Right atrium auricular region (tissue), 2 donors: ENCODE measurements around the gene DUSP9. TPM values are rescaled to one million over a fixed set of nuclear protein-coding genes. Genes with fewer than 3 reads are reported as not detected.
"Not testable (repeated sequence)": the region's sequence is repeated elsewhere in the genome, so short reads cannot be mapped to it uniquely, and the experiment has no call there.

Source experiments
- DNase-seq: peaks from one replicate; pipeline ENCODE4 v3.0.0-alpha.2; 2019; ENCODE audit warnings: low spot score
- H3K27ac ChIP-seq, 2 donors: fragments of 200-600 bp; sonication (generic); 1 replicate in 1 of 2; 2 replicates in 1 of 2; pipeline ENCODE4 v1.5.1; 2016 to 2019
- H3K27me3 ChIP-seq, 2 donors: fragments of 200-600 bp; sonication (generic); one replicate each; pipeline versions ENCODE4 v1.5.1 to v1.6.0; 2017 to 2019
- H3K36me3 ChIP-seq: fragments of 200-600 bp; sonication (generic); one replicate; pipeline ENCODE4 v1.5.1; 2016
- H3K4me1 ChIP-seq, 2 donors: fragments of 200-600 bp; sonication (generic); one replicate each; pipeline versions ENCODE4 v1.5.1 to v1.6.0; 2017 to 2019
- H3K4me3 ChIP-seq, 2 donors: fragments of 200-600 bp; sonication (generic); 1 replicate in 1 of 2; 2 replicates in 1 of 2; pipeline ENCODE4 v1.5.1; 2017 to 2019; ENCODE audit warnings: mild to moderate bottlenecking in 1 of 2, moderate library complexity in 1 of 2
- H3K9me3 ChIP-seq, 2 donors: fragments of 200-600 bp; sonication (generic); one replicate each; pipeline ENCODE4 v1.5.1; 2019
- CTCF ChIP-seq, 2 donors: fragments of 200-600 bp; sonication (generic); IDR thresholded peaks; one replicate each; pipeline ENCODE4 v1.5.1; 2019; ENCODE audit warnings: antibody characterized with exemption in 2 of 2
- total RNA-seq, 2 donors: library from RNA; depleted of rRNA; stranded (reverse); fragments of >200 nt; gene quantifications; one replicate each; pipeline ENCODE4 v1.1.0, GENCODE V29; 2016

Gene DUSP9
- total RNA-seq, 2 donors from 2014 or later = not detected

GRCh38 chrX:153601511-153602110 is 45.4 kb upstream of the DUSP9 start:
- peaks cover 0 to 15% of the 10 kb centered on the region in 2 donors for H3K4me1 ChIP-seq
- no peaks in the 10 kb centered on the region for H3K27me3 ChIP-seq
- H3K4me3 ChIP-seq = no peak overlapping the region
- H3K36me3 ChIP-seq = no peaks in the 10 kb centered on the region
- no peak overlapping the region for H3K27ac ChIP-seq
- no peak for TF ChIP-seq CTCF (IDR thresholded peaks at IDR 0.05)
- DNase-seq = no peak
- H3K9me3 ChIP-seq = no peaks in the 10 kb centered on the region

DNA sequence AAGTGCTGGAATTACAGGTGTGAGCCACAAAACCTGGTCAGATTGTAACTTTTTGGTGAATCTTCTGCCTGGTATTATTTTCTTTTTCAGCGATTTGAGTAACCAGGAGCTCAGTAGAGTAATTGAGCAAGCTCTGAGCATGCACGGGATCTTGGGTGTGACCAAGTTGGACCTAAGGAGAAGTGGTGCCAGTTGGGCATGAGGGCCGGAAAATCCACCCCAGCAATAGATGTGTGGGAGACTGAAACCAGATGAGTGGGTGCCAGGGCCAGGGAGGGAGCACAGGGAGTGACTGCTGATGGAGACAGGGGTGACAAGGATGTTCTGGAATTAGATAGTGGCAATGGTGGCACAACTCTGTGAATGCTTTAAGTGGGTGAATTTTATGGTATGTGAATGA is 44.4 kb upstream of the DUSP9 start:
- Histone ChIP-seq H3K9me3 (no peaks in the 10 kb centered on the region), H3K36me3 (no peaks in the 10 kb centered on the region)
- TF ChIP-seq CTCF (IDR thresholded peaks at IDR 0.05) = no peak

GRCh38 chrX:153603131-153603656 is 43.8 kb upstream of the DUSP9 start:
- Histone ChIP-seq H3K27me3 (no peaks in the 10 kb centered on the region), H3K36me3 (no peaks in the 10 kb centered on the region), H3K4me3 (no peak overlapping the region), H3K4me1 (peaks cover 0 to 10% of the 10 kb centered on the region in 2 donors), H3K27ac (no peak overlapping the region), H3K9me3 (no peaks in the 10 kb centered on the region)
- DNase-seq = no peak
- TF ChIP-seq CTCF (IDR thresholded peaks at IDR 0.05) = no peak

More for the DNA sequence above, 44.4 kb upstream of the DUSP9 start:
- H3K4me1 ChIP-seq = peaks cover 0 to 15% of the 10 kb centered on the region in 2 donors
- H3K27me3 ChIP-seq = no peaks in the 10 kb centered on the region
- H3K4me3 ChIP-seq = no peak overlapping the region
- H3K27ac ChIP-seq = no peak overlapping the region
- no peak for DNase-seq

DNA sequence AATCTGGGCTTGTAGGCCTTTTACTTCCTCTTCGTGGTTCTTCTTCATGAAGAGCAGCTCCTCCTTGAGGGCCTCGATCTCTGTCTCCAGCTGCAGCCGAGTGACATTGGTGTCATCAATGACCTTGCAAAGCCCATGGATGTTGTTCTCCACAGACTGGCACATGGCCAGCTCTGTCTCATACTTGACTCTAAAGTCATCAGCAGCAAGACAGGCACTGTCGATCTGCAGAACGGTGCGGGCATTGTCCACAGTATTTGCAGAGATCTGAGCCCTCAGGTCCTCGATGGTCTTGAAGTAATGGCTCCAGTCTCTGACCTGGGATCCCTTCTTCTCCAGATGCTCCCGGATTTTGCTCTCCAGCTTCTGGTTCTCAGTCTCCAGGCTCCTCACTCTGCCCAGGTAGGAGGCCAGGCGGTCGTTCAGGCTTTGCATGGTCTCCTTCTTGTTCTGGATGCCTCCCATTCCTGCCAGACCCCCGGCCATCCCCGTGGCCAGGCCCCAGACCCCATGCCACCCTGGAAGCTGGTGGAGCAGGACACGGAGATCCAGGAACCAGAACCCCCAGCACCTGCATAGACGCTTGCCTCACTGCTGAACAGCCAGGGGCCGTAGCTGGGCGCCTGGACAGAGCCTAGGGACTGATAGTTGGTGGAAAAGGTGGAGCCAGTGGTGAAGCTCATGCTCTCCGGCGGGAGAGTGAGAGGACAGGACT is 42.2 kb upstream of the DUSP9 start:
- H3K4me1 ChIP-seq = peaks cover 0 to 12% of the 10 kb centered on the region in 2 donors
- DNase-seq, H3K9me3 ChIP-seq, H3K36me3 ChIP-seq, H3K4me3 ChIP-seq, H3K27ac ChIP-seq, H3K27me3 ChIP-seq: not testable (repeated sequence)

GRCh38 chrX:153606503-153606902 is 40.5 kb upstream of the DUSP9 start:
- Histone ChIP-seq H3K4me1 (peaks cover 0 to 10% of the 10 kb centered on the region in 2 donors), H3K9me3 (no peaks in the 10 kb centered on the region), H3K4me3 (no peak overlapping the region), H3K36me3 (no peaks in the 10 kb centered on the region), H3K27me3 (no peaks in the 10 kb centered on the region), H3K27ac (no peak overlapping the region)
- no peak for DNase-seq
- TF ChIP-seq CTCF (IDR thresholded peaks at IDR 0.05) = no peak

- H3K4me3 ChIP-seq = no peak overlapping the region
- no peaks in the 10 kb centered on the region for H3K36me3 ChIP-seq
- H3K27ac ChIP-seq = no peak overlapping the region
- no peak for DNase-seq
- no peak for TF ChIP-seq CTCF (IDR thresholded peaks at IDR 0.05)
- H3K27me3 ChIP-seq = no peaks in the 10 kb centered on the region
- peaks cover 0 to 10% of the 10 kb centered on the region in 2 donors for H3K4me1 ChIP-seq
- H3K9me3 ChIP-seq = no peaks in the 10 kb centered on the region
These were observed 38.6 kb upstream of the DUSP9 start for GRCh38 chrX:153608376-153608775.
